ENCODE measurements around the gene EFNB3.

Gene EFNB3

GRCh38 chr17:7685533-7686221 lies 19.3 kb upstream of the EFNB3 start:
- no peak for TF ChIP-seq CTCF (IDR thresholded peaks at IDR 0.05; ENCODE audit: low read depth, low read length)
- Histone ChIP-seq H3K4me3 (ENCODE audit: low read depth, low read length) (peak overlapping the region; percentile 96), H3K27me3 (no peaks in the 10 kb centered on the region), H3K4me1 (no peaks in the 10 kb centered on the region), H3K9me3 (no peaks in the 10 kb centered on the region), H3K36me3 (no peaks in the 10 kb centered on the region; the same call in none of the 2 replicates)
- DNase-seq: peak; percentile 85

DNA sequence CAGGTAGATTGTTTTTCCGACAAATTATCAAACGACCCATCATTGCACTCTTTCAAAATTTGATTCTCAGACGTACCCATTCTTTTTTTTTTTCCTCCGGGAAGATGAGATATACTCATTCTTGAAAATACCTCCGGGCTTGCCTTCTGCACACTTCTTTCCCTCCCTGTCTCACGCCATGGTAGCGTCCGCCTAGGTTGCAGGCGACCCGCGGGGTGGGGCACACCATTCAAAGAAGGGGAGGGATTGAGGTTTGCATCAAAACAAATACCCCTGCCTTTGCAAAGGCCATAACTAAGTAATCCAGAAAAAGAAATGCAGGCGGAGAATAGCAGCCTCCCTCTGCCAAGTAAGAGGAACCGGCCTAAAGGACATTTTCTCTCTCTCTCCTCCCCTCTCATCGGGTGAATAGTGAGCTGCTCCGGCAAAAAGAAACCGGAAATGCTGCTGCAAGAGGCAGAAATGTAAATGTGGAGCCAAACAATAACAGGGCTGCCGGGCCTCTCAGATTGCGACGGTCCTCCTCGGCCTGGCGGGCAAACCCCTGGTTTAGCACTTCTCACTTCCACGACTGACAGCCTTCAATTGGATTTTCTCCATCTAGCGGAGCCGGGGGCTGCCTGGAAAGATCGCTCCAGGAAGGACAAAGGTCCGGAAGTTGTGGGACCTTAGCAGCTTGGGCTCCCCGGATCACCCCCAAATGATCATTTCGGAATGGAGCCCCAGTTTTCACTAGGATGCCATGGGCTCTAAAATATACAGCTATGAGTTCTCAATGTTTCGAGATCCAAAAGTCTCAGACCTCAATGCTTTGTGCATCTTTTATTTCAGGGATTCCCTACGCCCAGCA lies 18.6 kb upstream of the EFNB3 start:
- no peaks in the 10 kb centered on the region for H3K9me3 ChIP-seq
- H3K36me3 ChIP-seq: no peaks in the 10 kb centered on the region; the same call in none of the 2 replicates
- peak; percentile 70 for DNase-seq
- no peaks in the 10 kb centered on the region for H3K4me1 ChIP-seq
- H3K4me3 ChIP-seq (ENCODE audit: low read depth, low read length): peak overlapping the region; percentile 96
- TF ChIP-seq CTCF (IDR thresholded peaks at IDR 0.05; ENCODE audit: low read depth, low read length): no peak
- no peaks in the 10 kb centered on the region for H3K27me3 ChIP-seq

DNA sequence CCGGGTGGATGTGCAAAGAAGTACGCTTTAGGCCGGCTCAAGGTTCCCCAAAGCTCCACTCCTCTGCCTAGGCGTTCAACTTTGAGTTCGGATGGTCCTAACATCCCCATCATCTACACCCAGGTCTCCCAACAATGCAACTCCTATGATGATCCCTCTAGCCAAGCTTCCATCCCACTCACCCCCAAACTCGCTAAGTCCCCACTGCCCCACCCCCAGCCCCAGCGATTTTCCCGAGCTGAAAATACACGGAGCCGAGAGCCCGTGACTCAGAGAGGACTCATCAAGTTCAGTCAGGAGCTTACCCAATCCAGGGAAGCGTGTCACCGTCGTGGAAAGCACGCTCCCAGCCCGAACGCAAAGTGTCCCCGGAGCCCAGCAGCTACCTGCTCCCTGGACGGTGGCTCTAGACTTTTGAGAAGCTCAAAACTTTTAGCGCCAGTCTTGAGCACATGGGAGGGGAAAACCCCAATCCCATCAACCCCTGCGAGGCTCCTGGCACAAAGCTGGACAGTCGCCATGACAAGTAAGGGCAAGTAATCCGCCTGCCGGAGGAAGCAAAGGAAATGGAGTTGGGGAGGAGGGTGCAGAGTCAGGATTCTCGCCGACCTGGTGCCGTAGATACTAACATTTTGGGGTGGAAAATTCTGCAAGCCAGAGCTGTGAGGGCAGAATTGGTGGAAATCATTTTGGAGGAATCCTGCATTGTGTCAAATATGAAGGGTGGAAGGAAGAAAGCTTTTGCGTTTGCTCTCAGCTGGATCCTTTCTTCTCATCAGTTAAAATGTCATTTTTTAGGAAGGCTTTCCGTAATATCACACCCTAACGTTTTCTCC lies 17.7 kb upstream of the EFNB3 start, which contains the start of gene TP53:
Gene TP53 (minus strand): TSS at position 419 of the 836 bp plus-strand sequence. CDS start 10,896 bp downstream, outside the sequence.
- no peaks in the 10 kb centered on the region; the same call in none of the 2 replicates for H3K36me3 ChIP-seq
- no peaks in the 10 kb centered on the region for H3K27me3 ChIP-seq
- TF ChIP-seq CTCF (IDR thresholded peaks at IDR 0.05; ENCODE audit: low read depth, low read length): no peak
- no peaks in the 10 kb centered on the region for H3K9me3 ChIP-seq
- peak; percentile 84 for DNase-seq
- no peaks in the 10 kb centered on the region for H3K4me1 ChIP-seq
- peak within 1 kb of the TSS; percentile 96 for H3K4me3 ChIP-seq (ENCODE audit: low read depth, low read length)

DNA sequence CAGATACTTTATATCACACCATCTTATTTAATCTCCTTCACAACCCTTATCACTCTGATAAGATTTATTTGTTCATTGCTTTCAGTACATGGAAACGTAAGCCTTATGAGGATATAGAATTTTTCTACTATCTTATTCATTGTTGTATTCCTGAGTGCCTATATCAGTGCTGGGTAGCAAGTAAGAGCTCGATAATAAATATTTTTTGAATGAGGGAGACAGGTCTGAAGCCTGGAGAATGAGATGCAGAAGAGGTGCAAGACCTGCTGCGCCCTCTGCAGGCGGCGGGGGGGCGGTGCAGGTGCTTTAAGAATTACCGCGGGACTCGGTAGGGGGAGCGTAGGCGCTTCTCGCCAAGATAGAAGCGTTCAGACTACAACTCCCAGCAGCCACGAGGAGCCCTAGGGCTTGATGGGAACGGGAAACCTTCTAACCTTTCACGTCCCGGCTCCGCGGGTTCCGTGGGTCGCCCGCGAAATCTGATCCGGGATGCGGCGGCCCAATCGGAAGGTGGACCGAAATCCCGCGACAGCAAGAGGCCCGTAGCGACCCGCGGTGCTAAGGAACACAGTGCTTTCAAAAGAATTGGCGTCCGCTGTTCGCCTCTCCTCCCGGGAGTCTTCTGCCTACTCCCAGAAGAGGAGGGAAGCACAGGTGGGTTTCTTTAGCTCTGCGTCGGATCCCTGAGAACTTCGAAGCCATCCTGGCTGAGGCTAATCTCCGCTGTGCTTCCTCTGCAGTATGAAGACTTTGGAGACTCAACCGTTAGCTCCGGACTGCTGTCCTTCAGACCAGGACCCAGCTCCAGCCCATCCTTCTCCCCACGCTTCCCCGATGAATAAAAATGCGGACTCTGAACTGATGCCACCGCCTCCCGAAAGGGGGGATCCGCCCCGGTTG lies 16.8 kb upstream of the EFNB3 start, which contains the start of gene WRAP53:
Gene WRAP53 (plus strand): TSS at position 570 of the 900 bp plus-strand sequence. CDS start 172 bp downstream, at position 742.
- Histone ChIP-seq H3K9me3 (no peaks in the 10 kb centered on the region), H3K4me3 (ENCODE audit: low read depth, low read length) (peak within 1 kb of the TSS; percentile 96), H3K27me3 (no peaks in the 10 kb centered on the region), H3K4me1 (no peaks in the 10 kb centered on the region), H3K36me3 (no peaks in the 10 kb centered on the region; the same call in none of the 2 replicates)
- peak; percentile 86 for DNase-seq
- TF ChIP-seq CTCF (IDR thresholded peaks at IDR 0.05; ENCODE audit: low read depth, low read length): peak; percentile 74

DNA sequence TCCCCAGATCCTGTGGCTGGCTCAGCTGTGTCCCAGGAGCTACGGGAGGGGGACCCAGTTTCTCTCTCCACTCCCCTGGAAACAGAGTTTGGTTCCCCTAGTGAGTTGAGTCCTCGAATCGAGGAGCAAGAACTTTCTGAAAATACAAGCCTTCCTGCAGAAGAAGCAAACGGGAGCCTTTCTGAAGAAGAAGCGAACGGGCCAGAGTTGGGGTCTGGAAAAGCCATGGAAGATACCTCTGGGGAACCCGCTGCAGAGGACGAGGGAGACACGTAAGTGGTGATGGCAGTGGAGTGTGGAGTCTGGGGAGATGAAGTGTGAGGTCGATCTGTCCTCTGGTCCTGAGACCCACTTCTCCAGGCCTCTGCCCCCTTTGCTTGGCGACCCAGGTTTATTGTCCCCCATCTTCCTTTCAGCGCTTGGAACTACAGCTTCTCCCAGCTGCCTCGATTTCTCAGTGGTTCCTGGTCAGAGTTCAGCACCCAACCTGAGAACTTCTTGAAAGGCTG lies 16.1 kb upstream of the EFNB3 start:
- H3K27me3 ChIP-seq: no peaks in the 10 kb centered on the region
- H3K4me3 ChIP-seq (ENCODE audit: low read depth, low read length): peak overlapping the region; percentile 96
- no peak for TF ChIP-seq CTCF (IDR thresholded peaks at IDR 0.05; ENCODE audit: low read depth, low read length)
- DNase-seq: no peak
- no peaks in the 10 kb centered on the region; the same call in none of the 2 replicates for H3K36me3 ChIP-seq
- H3K9me3 ChIP-seq: no peaks in the 10 kb centered on the region
- H3K4me1 ChIP-seq: no peaks in the 10 kb centered on the region

Data from BE2C (cell line).